Mesodermal cell (in vitro differentiated cells): Measurements from ENCODE around the gene NEO1.
A peak's percentile ranks its signal among the peaks of the same experiment; 100 is the strongest.

Source experiments
- H3K27ac ChIP-seq: 2 replicates; pipeline ENCODE4 v1.7.0; 2013; ENCODE audit warnings: mild to moderate bottlenecking, low read depth, low read length, moderate library complexity; ENCODE audit not compliant: severe bottlenecking
- H3K36me3 ChIP-seq: 2 replicates; pipeline ENCODE4 v1.7.1; 2013; ENCODE audit warnings: mild to moderate bottlenecking, low read length, moderate library complexity; ENCODE audit not compliant: control insufficient read depth, insufficient read depth
- H3K4me1 ChIP-seq: one replicate; pipeline ENCODE4 v1.7.1; 2013; ENCODE audit warnings: mild to moderate bottlenecking, low read length; ENCODE audit not compliant: insufficient read depth, control insufficient read depth, poor library complexity, severe bottlenecking
- H3K4me3 ChIP-seq: 2 replicates; pipeline ENCODE4 v1.7.0; 2013; ENCODE audit warnings: low read length, control low read depth, mild to moderate bottlenecking; ENCODE audit not compliant: insufficient read depth, poor library complexity, severe bottlenecking; ENCODE audit errors: extremely low read depth
- H3K9me3 ChIP-seq: 2 replicates; pipeline ENCODE4 v1.7.1; 2013; ENCODE audit warnings: mild to moderate bottlenecking, low read length, moderate library complexity; ENCODE audit not compliant: control insufficient read depth
- WGBS, 2 experiments: methylation state at CpG; one replicate each; pipeline ENCODE4 v1.1.5; 2013; ENCODE audit warnings: missing lambda C conversion rate in 2 of 2; ENCODE audit not compliant: insufficient coverage in 2 of 2; 5-methylcytosine and 5-hydroxymethylcytosine counted together

Gene NEO1

DNA sequence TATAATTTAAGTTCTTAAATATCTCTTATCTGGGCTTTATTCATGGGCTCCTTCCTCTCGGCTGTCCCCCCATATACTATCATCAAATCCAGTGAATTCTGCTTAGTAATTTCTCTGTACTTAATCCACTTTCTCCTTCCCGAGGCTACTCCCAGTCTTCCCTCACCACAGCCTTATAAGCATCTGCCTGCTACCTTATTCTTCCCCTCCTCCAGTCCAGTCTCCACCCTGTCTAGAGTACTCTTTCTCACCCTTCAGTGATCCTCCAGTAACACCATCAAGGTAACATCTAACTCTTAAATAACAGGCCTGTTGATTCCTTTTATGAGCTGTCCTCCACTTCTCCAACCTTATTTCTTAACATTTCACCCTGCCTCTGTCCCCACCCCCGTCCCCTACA, 65.8 kb downstream of the NEO1 start:
- Histone ChIP-seq H3K4me3 (no peak overlapping the region), H3K36me3 (peaks cover 21% of the 10 kb centered on the region), H3K9me3 (no peaks in the 10 kb centered on the region), H3K27ac (no peak overlapping the region), H3K4me1 (no peaks in the 10 kb centered on the region)
- WGBS, 2 experiments: 91 to 92% methylated on average over 2 to 3 of the region's 3 CpGs

DNA sequence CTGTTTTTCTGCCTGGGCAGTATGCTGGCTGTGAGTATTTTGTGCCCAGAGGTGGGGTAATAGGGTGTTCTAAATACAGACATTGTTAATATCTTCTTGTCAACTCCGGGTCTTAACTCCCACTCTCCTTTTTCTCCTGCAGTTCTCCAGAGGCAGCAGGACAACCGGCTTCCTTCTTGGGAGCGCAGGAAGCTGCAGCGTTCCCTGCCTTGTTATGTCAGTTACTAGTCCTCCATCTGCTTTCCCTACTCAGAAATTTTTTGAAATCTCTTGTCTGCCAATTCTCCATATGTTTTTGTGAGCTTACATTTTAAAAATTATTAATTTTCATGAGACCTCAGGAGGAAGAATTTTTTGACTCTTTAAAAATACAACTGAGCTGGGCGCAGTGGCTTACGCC, 67.2 kb downstream of the NEO1 start:
- Histone ChIP-seq H3K36me3 (peaks cover 29% of the 10 kb centered on the region), H3K27ac (no peak overlapping the region), H3K4me3 (no peak overlapping the region), H3K9me3 (no peaks in the 10 kb centered on the region), H3K4me1 (no peaks in the 10 kb centered on the region)
- WGBS, 2 experiments: 93% methylated on average over 5 of the region's 6 CpGs; no CpG with 5 or more reads in 1 of the 2 experiments

DNA sequence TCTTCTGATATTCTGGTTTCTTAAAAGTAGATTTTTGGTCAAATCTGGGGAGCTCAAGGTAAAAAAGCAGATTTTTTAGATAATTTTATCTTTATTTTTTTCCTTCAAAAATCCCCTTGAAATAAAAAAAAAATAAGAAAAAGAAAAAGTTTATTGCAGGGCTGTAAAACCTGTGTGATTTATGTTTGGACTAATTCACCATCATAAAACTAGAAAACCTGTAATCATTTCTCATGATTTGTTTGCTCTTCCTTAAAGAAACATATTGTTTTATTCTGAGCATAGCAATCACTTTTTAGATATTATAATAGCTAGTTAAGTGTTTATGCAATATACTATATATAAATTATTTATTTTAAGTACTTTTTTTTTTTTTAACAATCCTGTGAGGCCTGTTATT, 68.0 kb downstream of the NEO1 start:
- Histone ChIP-seq H3K9me3 (no peaks in the 10 kb centered on the region), H3K4me3 (no peak overlapping the region), H3K36me3 (peaks cover 29% of the 10 kb centered on the region), H3K4me1 (no peaks in the 10 kb centered on the region), H3K27ac (no peak overlapping the region)

DNA sequence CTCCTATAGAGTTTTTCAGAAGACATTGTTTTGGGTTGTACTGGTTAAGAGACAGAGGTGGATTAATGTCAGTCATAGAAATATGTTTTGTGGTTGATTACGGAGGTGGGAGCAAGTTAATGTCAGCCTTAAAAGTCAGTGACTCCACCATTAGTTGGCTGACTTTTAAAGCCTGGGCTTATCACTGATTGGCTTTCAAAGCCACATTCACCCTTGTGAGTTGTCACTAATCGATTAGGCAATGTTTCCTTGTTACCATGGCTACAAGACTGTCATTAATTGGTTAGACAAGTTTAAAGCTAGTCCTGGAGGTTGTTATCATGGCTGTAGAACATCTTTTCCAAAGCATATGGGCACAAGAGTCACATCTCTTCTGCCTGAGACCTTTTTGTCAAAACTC, 73.0 kb downstream of the NEO1 start:
- peaks cover 23% of the 10 kb centered on the region for H3K36me3 ChIP-seq
- WGBS, 2 experiments: 93% methylated on average over 2 of the region's 2 CpGs; no CpG with 5 or more reads in 1 of the 2 experiments

DNA sequence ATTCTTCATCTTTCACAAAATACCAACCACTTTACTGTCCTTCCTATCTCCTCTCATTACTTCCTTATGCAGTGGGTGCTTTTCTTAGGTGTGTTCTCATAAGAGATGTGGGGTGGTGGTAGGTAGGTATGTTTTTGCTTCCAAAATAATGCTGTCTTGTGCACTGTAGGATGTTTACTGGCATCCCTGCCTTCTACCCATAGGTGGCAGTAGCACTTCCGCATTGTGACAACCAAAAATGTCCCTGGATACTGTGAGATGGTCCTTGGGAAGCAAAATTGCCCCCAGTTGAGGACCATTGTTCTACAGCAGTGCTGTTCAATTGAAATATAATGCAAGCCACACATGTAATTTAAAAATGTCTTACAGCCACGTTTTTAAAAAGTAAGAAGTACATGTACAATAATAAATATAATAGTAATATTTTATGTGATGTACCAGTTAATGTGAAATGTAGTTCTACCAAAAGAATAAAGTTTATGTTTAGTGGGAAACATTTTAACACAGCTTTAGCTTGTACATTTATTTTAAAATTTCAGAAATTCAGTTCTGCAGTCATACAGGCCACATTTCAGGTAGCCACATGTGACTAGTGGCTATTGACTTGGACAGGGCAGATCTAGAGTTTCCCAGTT, 75.2 kb downstream of the NEO1 start:
- H3K36me3 ChIP-seq: peaks cover 26% of the 10 kb centered on the region
- 80% methylated on average over 1 of the region's 2 CpGs; no CpG with 5 or more reads in 1 of the 2 experiments for WGBS, 2 experiments

More for the DNA sequence above, 73.0 kb downstream of the NEO1 start:
- no peak overlapping the region for H3K4me3 ChIP-seq
- no peaks in the 10 kb centered on the region for H3K9me3 ChIP-seq
- H3K4me1 ChIP-seq: no peaks in the 10 kb centered on the region
- H3K27ac ChIP-seq: peak overlapping the region; percentile 78

DNA sequence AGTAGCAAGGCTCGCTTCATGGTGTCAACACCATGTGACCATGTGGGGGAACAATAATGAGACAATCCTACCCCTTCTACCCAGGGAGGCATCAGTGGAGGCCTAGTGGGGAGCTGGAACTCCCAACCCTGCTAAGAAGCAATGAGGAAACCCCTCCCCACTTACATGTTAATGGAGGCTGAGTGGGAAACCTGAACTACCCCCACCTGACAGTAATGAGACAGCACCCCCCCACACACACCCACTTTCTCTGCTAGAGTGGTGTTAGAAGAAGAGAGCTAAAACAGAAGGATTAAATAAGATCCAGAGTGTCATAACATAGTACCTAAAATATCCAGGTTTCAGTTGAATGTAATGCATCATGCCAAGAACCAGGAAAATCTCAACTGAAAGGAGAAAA, 78.6 kb downstream of the NEO1 start:
- Histone ChIP-seq H3K4me3 (no peak overlapping the region), H3K9me3 (no peaks in the 10 kb centered on the region), H3K4me1 (no peaks in the 10 kb centered on the region), H3K36me3 (peaks cover 11% of the 10 kb centered on the region), H3K27ac (no peak overlapping the region)
- no CpG with 5 or more reads among the region's 1 CpG for WGBS, 2 experiments

More for the DNA sequence above, 75.2 kb downstream of the NEO1 start:
- Histone ChIP-seq H3K9me3 (no peaks in the 10 kb centered on the region), H3K4me1 (no peaks in the 10 kb centered on the region), H3K27ac (no peak overlapping the region), H3K4me3 (no peak overlapping the region)

DNA sequence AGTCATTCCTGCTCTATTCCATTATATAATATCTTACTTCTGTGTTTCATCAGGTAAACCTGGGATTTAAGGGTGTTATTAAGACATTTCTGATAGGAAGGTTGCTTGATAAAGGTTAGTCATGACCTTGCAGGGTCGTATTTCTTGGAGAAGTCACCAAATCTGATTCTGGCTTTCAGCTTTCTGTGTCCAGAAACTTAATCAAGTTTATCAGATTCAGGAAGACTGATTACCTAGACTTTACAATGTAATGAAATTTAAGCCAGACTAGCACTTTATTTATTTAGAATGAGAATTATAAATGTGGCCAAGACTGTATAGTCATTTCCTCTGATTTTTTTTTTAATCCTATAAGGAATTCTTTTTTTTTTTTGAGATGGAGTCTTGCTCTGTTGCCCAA, 81.9 kb downstream of the NEO1 start:
- Histone ChIP-seq H3K4me1 (no peaks in the 10 kb centered on the region), H3K4me3 (no peak overlapping the region), H3K36me3 (peaks cover 23% of the 10 kb centered on the region), H3K27ac (no peak overlapping the region), H3K9me3 (no peaks in the 10 kb centered on the region)
- no CpG with 5 or more reads among the region's 1 CpG for WGBS, 2 experiments

DNA sequence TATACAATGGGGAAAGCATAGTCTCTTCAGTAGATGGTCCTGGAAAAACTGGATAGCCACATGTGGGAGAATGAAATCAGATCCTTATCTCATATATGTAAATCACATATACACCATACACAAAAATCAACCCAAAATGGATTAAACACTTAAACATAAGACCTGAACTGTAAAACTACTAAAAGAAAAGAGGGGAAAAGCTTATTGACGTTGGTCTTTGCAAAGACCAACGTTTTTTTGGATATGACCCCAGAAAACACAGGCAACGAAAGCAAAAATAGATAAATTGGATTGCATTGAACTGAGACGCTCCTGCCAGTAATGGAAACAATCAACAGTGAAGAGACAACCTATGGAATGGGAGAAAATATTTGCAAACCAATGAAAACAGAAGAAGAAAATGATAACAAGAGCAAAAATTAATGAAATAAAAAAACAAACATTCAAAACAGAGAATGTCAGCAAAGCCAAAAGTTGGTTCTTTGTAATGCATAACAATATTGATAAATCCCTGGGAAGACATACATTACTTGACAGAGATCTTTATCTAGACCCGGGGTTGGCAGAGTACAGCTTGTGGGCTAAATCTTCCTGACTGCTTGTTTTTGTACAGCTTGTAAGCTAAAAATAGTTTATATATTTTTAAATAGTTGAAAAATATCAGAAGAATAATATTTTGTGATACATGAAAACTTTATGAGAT, 86.9 kb downstream of the NEO1 start:
- 90 to 91% methylated on average over 3 of the region's 5 CpGs for WGBS, 2 experiments
- peaks cover 18% of the 10 kb centered on the region for H3K36me3 ChIP-seq
- H3K27ac ChIP-seq: no peak overlapping the region

DNA sequence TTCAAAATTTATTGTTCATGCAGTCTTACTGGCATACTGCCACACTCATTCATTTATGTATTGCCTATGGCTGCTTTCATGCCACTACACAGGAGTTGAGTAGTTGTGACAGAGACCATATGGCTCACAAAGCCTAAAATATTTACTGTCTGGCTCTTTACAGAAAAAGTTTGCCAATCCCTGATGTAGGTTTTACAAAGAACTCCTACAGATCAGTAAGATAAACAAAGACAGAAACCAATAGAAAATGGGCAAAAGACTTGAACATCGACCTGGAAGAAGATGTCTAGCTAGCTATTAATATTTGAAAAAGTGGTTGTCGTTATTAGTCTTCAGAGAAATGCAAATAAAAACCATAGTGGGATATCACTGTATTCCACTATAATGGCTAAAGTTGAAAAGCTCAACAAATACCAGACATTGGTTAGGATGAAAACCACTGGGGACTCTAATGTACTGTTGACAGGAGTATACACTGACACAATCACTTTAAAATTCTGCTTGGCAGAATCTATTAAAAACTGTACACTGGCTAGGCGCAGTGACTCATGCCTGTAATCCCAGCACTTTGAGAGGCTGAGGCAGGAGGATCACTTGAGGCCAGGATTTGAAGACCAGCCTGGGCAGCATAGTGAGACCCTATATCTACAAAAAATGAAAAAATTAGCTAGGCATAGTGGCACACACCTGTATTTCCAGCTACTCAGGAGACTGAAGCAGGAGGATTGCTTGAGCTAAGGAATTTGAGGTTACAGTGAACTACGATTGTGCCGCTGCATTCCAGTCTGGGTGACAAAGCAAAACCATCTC, 87.7 kb downstream of the NEO1 start:
- Histone ChIP-seq H3K9me3 (no peaks in the 10 kb centered on the region), H3K27ac (no peak overlapping the region), H3K4me3 (no peak overlapping the region), H3K4me1 (no peaks in the 10 kb centered on the region), H3K36me3 (peaks cover 18% of the 10 kb centered on the region)
- WGBS, 2 experiments: 100% methylated on average over 2 to 3 of the region's 5 CpGs

More for the DNA sequence above, 86.9 kb downstream of the NEO1 start:
- H3K4me1 ChIP-seq: no peaks in the 10 kb centered on the region
- H3K9me3 ChIP-seq: no peaks in the 10 kb centered on the region
- no peak overlapping the region for H3K4me3 ChIP-seq

DNA sequence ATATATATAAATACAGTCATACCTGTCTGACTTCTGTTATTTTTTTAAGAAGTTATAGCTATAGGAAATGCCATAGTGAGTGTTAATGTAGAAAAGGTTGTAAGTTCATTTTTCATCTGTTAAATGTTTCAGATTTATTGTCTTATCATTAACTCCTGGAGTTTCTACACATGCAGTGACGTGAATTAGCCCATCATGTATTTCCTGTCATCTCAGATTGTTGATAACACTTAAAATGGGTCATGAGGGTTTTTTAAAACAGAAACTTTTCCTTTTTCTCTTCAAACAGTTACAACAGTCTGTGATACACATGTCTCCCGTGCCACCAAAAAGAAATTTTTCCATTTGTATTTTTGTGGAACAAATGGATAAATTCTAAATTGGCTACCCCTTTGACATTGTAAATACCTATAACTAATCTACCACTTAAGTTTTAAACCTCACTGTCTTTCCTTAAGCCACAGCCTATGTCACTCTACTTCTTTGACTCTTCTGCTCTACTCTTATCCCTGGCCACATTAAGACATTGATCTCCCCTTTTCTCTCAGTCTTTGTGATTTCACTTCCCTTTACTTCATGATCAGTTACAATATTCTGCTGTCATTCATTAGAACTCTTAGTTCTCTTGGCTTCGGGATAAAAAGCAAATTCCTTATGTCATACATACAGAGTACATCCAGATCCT, 89.1 kb downstream of the NEO1 start:
- Histone ChIP-seq H3K36me3 (peaks cover 16% of the 10 kb centered on the region), H3K9me3 (no peaks in the 10 kb centered on the region), H3K4me1 (no peaks in the 10 kb centered on the region), H3K4me3 (no peak overlapping the region), H3K27ac (no peak overlapping the region)
- WGBS, 2 experiments: no CpG with 5 or more reads among the region's 3 CpGs
